ENCODE data around the gene TAMM41.

DNA sequence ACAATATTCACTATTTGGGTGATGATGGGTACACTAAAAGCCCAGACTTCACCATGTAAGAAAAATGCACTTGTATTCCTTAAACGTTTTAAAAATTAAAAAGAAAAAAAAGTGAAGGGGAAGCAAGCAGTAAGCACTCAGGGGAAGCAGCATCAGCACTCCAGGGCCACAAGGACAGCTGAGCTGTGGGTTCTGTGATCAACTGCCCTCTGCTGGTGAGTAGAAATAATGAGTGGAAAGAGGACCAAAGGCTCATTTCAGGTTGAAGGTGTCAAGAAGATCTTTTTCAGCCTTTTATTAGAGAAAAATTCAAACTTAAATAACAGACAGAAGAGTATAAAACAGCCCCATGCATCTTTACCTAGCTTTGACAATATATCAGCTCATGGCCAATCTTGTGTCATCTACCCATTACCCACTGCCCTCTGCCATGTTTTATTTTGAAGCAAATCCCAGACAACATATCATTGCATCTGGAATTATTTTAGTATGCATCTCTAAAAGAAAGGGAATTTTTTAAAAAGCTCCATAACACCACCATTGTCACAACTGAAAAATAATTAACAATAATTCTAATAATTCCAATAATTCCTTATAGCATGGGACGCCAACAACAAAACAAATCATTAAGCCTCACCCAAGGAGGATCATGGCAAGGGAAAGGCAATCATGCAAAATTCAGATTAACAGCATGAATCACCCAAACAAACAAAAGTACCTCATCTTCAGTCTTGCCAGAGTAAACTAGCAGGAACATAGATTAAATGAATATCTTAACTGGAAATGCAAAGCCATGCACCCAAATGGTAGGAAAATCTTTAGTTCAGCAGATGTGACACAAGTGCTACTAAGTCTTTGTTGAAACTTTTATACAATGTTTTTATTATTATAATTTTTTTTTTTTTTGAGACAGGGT, 42.5 kb downstream of the TAMM41 start:
- no peak for TF ChIP-seq FOXA3 (CRISPR knock-in tag; conservative IDR thresholded peaks at IDR 0.05 in 1 of 2, IDR thresholded peaks at IDR 0.05 in 1 of 2)
- no peak for TF ChIP-seq LCOR (CRISPR knock-in tag; IDR thresholded peaks at IDR 0.05)
- TF ChIP-seq ATF7 (IDR thresholded peaks at IDR 0.05), result no peak
- no peak for TF ChIP-seq ZNF584 (CRISPR knock-in tag; IDR thresholded peaks at IDR 0.05; ENCODE audit: low read depth)
- TF ChIP-seq, protein P1, sequence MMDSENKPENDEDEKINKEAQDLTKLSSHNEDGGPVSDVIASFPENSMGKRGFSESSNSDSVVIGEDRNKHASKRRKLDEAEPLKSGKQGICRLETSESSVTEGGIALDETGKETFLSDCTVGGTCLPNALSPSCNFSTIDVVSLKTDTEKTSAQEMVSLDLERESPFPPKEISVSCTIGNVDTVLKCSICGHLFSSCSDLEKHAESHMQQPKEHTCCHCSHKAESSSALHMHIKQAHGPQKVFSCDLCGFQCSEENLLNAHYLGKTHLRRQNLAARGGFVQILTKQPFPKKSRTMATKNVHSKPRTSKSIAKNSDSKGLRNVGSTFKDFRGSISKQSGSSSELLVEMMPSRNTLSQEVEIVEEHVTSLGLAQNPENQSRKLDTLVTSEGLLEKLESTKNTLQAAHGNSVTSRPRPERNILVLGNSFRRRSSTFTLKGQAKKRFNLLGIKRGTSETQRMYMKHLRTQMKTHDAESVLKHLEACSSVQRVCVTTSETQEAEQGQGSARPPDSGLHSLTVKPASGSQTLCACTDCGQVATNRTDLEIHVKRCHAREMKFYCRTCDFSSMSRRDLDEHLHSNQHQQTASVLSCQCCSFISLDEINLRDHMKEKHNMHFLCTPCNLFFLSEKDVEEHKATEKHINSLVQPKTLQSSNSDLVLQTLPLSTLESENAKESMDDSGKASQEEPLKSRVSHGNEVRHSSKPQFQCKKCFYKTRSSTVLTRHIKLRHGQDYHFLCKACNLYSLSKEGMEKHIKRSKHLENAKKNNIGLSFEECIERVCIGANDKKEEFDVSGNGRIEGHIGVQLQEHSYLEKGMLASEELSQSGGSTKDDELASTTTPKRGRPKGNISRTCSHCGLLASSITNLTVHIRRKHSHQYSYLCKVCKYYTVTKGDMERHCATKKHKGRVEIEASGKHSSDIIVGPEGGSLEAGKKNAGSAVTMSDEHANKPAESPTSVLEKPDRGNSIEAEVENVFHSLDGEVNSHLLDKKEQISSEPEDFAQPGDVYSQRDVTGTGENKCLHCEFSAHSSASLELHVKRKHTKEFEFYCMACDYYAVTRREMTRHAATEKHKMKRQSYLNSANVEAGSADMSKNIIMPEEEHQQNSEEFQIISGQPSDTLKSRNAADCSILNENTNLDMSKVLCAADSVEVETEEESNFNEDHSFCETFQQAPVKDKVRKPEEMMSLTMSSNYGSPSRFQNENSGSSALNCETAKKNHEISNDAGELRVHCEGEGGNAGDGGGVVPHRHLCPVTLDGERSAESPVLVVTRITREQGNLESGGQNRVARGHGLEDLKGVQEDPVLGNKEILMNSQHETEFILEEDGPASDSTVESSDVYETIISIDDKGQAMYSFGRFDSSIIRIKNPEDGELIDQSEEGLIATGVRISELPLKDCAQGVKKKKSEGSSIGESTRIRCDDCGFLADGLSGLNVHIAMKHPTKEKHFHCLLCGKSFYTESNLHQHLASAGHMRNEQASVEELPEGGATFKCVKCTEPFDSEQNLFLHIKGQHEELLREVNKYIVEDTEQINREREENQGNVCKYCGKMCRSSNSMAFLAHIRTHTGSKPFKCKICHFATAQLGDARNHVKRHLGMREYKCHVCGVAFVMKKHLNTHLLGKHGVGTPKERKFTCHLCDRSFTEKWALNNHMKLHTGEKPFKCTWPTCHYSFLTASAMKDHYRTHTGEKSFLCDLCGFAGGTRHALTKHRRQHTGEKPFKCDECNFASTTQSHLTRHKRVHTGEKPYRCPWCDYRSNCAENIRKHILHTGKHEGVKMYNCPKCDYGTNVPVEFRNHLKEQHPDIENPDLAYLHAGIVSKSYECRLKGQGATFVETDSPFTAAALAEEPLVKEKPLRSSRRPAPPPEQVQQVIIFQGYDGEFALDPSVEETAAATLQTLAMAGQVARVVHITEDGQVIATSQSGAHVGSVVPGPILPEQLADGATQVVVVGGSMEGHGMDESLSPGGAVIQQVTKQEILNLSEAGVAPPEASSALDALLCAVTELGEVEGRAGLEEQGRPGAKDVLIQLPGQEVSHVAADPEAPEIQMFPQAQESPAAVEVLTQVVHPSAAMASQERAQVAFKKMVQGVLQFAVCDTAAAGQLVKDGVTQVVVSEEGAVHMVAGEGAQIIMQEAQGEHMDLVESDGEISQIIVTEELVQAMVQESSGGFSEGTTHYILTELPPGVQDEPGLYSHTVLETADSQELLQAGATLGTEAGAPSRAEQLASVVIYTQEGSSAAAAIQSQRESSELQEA (IDR thresholded peaks at IDR 0.05; ENCODE audit: low read depth), result no peak
- no peak for TF ChIP-seq SMAD1 (IDR thresholded peaks at IDR 0.05; ENCODE audit: low read depth, low read length, partially characterized antibody)
- TF ChIP-seq POLR2A (conservative IDR thresholded peaks at IDR 0.05), result no peak
- no peak for TF ChIP-seq ZNF431 (CRISPR knock-in tag; IDR thresholded peaks at IDR 0.05)

Data from K562 (cell line).